CD4-positive, alpha-beta memory T cell (primary cell): ENCODE results near the gene ETS1. TPM values are rescaled to one million over a fixed set of nuclear protein-coding genes. Genes with fewer than 3 reads are reported as not detected.

Source experiments
- CTCF ChIA-PET: fragments of 350-600 bp; sonication (Branson Sonifier 250); formaldehyde crosslinking; loops from one replicate; lab custom pipeline; 2021; ENCODE audit warnings: inconsistent platforms; ENCODE audit not compliant: partially characterized antibody; lab: Charles Lee
- POLR2A ChIA-PET: fragments of 350-600 bp; sonication (Branson Sonifier 250); formaldehyde crosslinking; loops from one replicate; lab custom pipeline; 2021; ENCODE audit not compliant: partially characterized antibody; lab: Charles Lee
- DNase-seq, 5 donors: peaks; one replicate each; pipeline versions ENCODE4 v3.0.0 to v3.0.0-alpha.2; 2020 to 2022; ENCODE audit warnings: mixed read lengths in 1 of 5
- H3K27ac ChIP-seq: one replicate; pipeline ENCODE4 v1.7.0; 2013; ENCODE audit warnings: low read depth, low read length
- H3K27me3 ChIP-seq: 2 replicates; pipeline ENCODE4 v1.7.0; 2013; ENCODE audit warnings: mild to moderate bottlenecking, low read length, moderate library complexity; ENCODE audit not compliant: insufficient read depth
- H3K36me3 ChIP-seq: 2 replicates; pipeline ENCODE4 v1.7.0; 2013; ENCODE audit warnings: mild to moderate bottlenecking, low read length, moderate library complexity; ENCODE audit not compliant: insufficient read depth
- H3K4me1 ChIP-seq: 2 replicates; pipeline ENCODE4 v1.7.0; 2013; ENCODE audit warnings: mild to moderate bottlenecking, low read length, moderate library complexity; ENCODE audit not compliant: insufficient read depth
- H3K4me3 ChIP-seq, 2 donors: one replicate each; pipeline ENCODE4 v1.7.0; 2013; ENCODE audit warnings: low read length in 2 of 2, mild to moderate bottlenecking in 1 of 2
- H3K9me3 ChIP-seq, 2 donors: one replicate each; pipeline ENCODE4 v1.7.0; 2013; ENCODE audit warnings: low read length in 2 of 2, control low read depth in 1 of 2; ENCODE audit not compliant: control insufficient read depth in 1 of 2
- H3K27ac Mint-ChIP-seq, 7 donors: one replicate each; pipeline ENCODE4 v1.8.0; 2020 to 2021; ENCODE audit warnings: mixed read lengths in 7 of 7, mild to moderate bottlenecking in 6 of 7, inconsistent platforms in 3 of 7, moderate library complexity in 3 of 7
- H3K27me3 Mint-ChIP-seq, 2 donors: one replicate each; pipeline ENCODE4 v1.8.0; 2020 to 2021; ENCODE audit warnings: mixed read lengths in 2 of 2
- H3K36me3 Mint-ChIP-seq, 2 donors: one replicate each; pipeline ENCODE4 v1.8.0; 2020 to 2021; ENCODE audit warnings: mixed read lengths in 2 of 2, inconsistent platforms in 1 of 2, mild to moderate bottlenecking in 1 of 2
- H3K4me1 Mint-ChIP-seq, 4 donors: one replicate each; pipeline ENCODE4 v1.8.0; 2020 to 2021; ENCODE audit warnings: mixed read lengths in 4 of 4, mild to moderate bottlenecking in 1 of 4
- H3K4me3 Mint-ChIP-seq, 8 donors: one replicate each; pipeline ENCODE4 v1.8.0; 2020 to 2021; ENCODE audit warnings: mixed read lengths in 8 of 8, mild to moderate bottlenecking in 7 of 8, moderate library complexity in 6 of 8, inconsistent platforms in 3 of 8
- H3K9me3 Mint-ChIP-seq, 8 donors: one replicate each; pipeline ENCODE4 v1.8.0; 2020 to 2021; ENCODE audit warnings: mixed read lengths in 8 of 8, mild to moderate bottlenecking in 5 of 8, inconsistent platforms in 3 of 8, moderate library complexity in 1 of 8
- intact Hi-C: fragments of 100-400 bp; cut with micrococcal nuclease; formaldehyde crosslinking; loops from one replicate; pipeline ENCODE4 v1.15.1; 2023
- polyA plus RNA-seq, 2 donors: library from polyadenylated mRNA; unstranded; fragments of 300-500 nt; fragmentation: Illumina TruSeq; gene quantifications; one replicate each; pipeline ENCODE4 v1.2.3, GENCODE V29; 2021
- total RNA-seq, 2 experiments: library from RNA; stranded (reverse); gene quantifications; one replicate each; pipeline ENCODE4 v1.2.3, GENCODE V29; 2021

The ETS1 gene
- total and polyA plus RNA-seq, 4 experiments from 2014 or later, result 435 to 761 (median 593) TPM

DNA sequence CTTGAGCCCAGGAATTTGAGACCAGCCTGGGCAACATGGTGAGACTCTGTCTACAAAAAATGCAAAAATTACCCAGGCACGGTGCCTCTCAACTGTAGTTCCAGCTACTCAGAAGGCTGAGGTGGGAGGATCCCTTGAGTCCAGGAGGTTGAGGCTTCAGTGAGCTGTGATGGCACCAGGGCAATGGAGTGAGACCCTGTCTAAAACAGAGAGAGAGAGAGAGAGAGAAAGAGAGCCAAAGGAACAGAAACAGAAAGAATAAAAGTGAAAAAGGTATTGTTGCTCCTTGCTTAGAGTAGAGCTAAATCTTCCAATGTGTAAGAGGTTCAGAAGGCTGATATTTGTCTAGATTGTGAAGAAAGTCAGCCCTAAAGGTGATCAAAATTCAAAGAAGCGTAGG is 8.9 kb upstream of the ETS1 start:
- intact Hi-C loops, result loop anchor here (5.0 kb wide), 1 partner anchor 44 kb away; no protein-coding TSS in a partner anchor
- no peak overlapping the region for H3K27ac ChIP-seq
- Mint-ChIP-seq H3K4me3 (no peak overlapping the region), H3K4me1 (peaks cover 0 to 8% (median 4%) of the 10 kb centered on the region in 4 donors), H3K36me3 (no peaks in the 10 kb centered on the region), H3K9me3 (peaks cover 0 to 2% (median 0%) of the 10 kb centered on the region in 8 donors), H3K27ac (no peak overlapping the region), H3K27me3 (no peaks in the 10 kb centered on the region)
- POLR2A ChIA-PET, result interaction anchor here (0.6 to 0.7 kb wide), 2 partner anchors 9 to 314 kb away, joined by 4 to 5 read pairs; no protein-coding TSS in a partner anchor
- H3K27me3 ChIP-seq, result no peaks in the 10 kb centered on the region
- H3K9me3 ChIP-seq, result no peaks in the 10 kb centered on the region
- H3K4me1 ChIP-seq, result no peaks in the 10 kb centered on the region
- DNase-seq, result no peak
- CTCF ChIA-PET, result no interaction called here
- H3K4me3 ChIP-seq, result no peak overlapping the region
- no peaks in the 10 kb centered on the region for H3K36me3 ChIP-seq

GRCh38 chr11:128595775-128596174 is 8.4 kb upstream of the ETS1 start:
- no peak overlapping the region for H3K4me3 Mint-ChIP-seq
- CTCF ChIA-PET, result interaction anchor here (0.6 kb wide), 1 partner anchor 37 kb away, joined by 3 read pairs; no protein-coding TSS in a partner anchor
- H3K36me3 Mint-ChIP-seq, result no peaks in the 10 kb centered on the region
- intact Hi-C loops, result loop anchor here (5.0 kb wide), 1 partner anchor 43 kb away; no protein-coding TSS in a partner anchor
- Histone ChIP-seq H3K36me3 (no peaks in the 10 kb centered on the region), H3K4me3 (no peak overlapping the region), H3K27me3 (no peaks in the 10 kb centered on the region), H3K9me3 (no peaks in the 10 kb centered on the region), H3K27ac (no peak overlapping the region), H3K4me1 (no peaks in the 10 kb centered on the region)
- H3K27me3 Mint-ChIP-seq, result no peaks in the 10 kb centered on the region
- H3K4me1 Mint-ChIP-seq, result peaks cover 0 to 8% (median 4%) of the 10 kb centered on the region in 4 donors
- POLR2A ChIA-PET, result interaction anchor here (0.7 kb wide), 1 partner anchor 9 kb away, joined by 5 read pairs; no protein-coding TSS in a partner anchor
- no peak for DNase-seq
- H3K9me3 Mint-ChIP-seq, result peaks cover 0 to 2% (median 0%) of the 10 kb centered on the region in 8 donors
- no peak overlapping the region for H3K27ac Mint-ChIP-seq

DNA sequence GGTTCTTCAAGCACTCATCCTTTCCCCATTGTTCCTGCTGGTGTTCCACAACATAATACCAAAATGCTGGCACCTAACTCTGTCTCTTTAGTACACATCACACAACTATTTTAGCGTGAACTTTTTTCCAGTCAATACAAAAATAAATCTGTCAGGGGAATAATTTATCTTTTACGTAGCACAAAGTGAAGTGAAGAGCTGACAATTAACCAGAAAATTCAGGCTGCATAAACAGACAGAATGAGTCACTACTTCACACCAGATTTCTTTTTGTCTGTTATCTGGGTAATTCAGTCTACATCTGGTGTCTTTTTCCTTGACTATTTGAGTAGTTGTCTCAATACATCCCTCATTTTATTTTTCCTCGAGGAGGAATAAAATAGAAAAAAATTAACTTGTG is 7.9 kb upstream of the ETS1 start:
- H3K36me3 ChIP-seq, result no peaks in the 10 kb centered on the region
- CTCF ChIA-PET, result interaction anchor here (0.6 kb wide), 1 partner anchor 37 kb away, joined by 3 read pairs; no protein-coding TSS in a partner anchor

DNA sequence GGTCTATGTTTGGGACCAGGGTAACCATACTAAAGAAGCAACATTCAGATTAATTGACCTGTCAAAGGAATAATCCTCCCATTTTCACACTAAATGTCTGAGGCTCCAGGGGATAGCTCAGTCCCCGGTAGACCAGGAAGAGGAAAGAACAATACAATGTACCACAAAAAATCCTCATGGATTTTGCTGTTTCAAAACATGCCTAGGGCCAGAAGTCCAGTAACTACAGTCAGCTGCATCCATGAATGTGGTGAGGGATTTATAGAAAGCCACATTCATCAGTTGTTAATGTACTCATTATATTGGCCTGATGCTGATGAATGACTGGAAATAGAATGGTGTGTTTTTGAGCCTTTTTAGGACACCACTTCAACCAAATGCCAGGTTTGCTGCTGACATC is 6.9 kb upstream of the ETS1 start:
- intact Hi-C loops, result no loop called here
- peaks cover 0 to 2% (median 0%) of the 10 kb centered on the region in 8 donors for H3K9me3 Mint-ChIP-seq
- CTCF ChIA-PET, result no interaction called here

More for the DNA sequence above, 7.9 kb upstream of the ETS1 start:
- H3K27me3 ChIP-seq, result no peaks in the 10 kb centered on the region
- no peak for DNase-seq
- peaks cover 0 to 2% (median 0%) of the 10 kb centered on the region in 8 donors for H3K9me3 Mint-ChIP-seq
- H3K4me3 ChIP-seq, result no peak overlapping the region
- no peak overlapping the region for H3K4me3 Mint-ChIP-seq
- H3K9me3 ChIP-seq, result no peaks in the 10 kb centered on the region
- no peaks in the 10 kb centered on the region for H3K36me3 Mint-ChIP-seq
- no peaks in the 10 kb centered on the region for H3K27me3 Mint-ChIP-seq
- no peak overlapping the region for H3K27ac ChIP-seq
- intact Hi-C loops, result loop anchor here (5.0 kb wide), 1 partner anchor 43 kb away; no protein-coding TSS in a partner anchor
- POLR2A ChIA-PET, result no interaction called here
- H3K27ac Mint-ChIP-seq, result no peak overlapping the region
- H3K4me1 Mint-ChIP-seq, result peaks cover 0 to 8% (median 4%) of the 10 kb centered on the region in 4 donors
- H3K4me1 ChIP-seq, result no peaks in the 10 kb centered on the region

GRCh38 chr11:128593281-128593680 is 5.9 kb upstream of the ETS1 start:
- Histone ChIP-seq H3K4me1 (no peaks in the 10 kb centered on the region), H3K27ac (no peak overlapping the region), H3K36me3 (no peaks in the 10 kb centered on the region), H3K9me3 (no peaks in the 10 kb centered on the region), H3K27me3 (no peaks in the 10 kb centered on the region), H3K4me3 (no peak overlapping the region)
- Mint-ChIP-seq H3K4me3 (no peak overlapping the region), H3K27ac (no peak overlapping the region), H3K9me3 (peaks cover 0 to 2% (median 0%) of the 10 kb centered on the region in 8 donors), H3K27me3 (no peaks in the 10 kb centered on the region), H3K4me1 (peaks cover 0 to 2% (median 1%) of the 10 kb centered on the region in 4 donors), H3K36me3 (no peaks in the 10 kb centered on the region)
- POLR2A ChIA-PET, result interaction anchor here (1.4 kb wide), 1 partner anchor 73 kb away, joined by 3 read pairs; no protein-coding TSS in a partner anchor
- CTCF ChIA-PET, result no interaction called here
- intact Hi-C loops, result no loop called here
- DNase-seq, result no peak

More for the DNA sequence above, 6.9 kb upstream of the ETS1 start:
- H3K27ac Mint-ChIP-seq, result no peak overlapping the region
- H3K27me3 Mint-ChIP-seq, result no peaks in the 10 kb centered on the region
- DNase-seq, result no peak
- H3K4me3 ChIP-seq, result no peak overlapping the region
- H3K36me3 ChIP-seq, result no peaks in the 10 kb centered on the region
- H3K4me3 Mint-ChIP-seq, result no peak overlapping the region
- no peaks in the 10 kb centered on the region for H3K27me3 ChIP-seq
- H3K27ac ChIP-seq, result no peak overlapping the region
- H3K4me1 Mint-ChIP-seq, result peaks cover 0 to 8% (median 4%) of the 10 kb centered on the region in 4 donors
- H3K36me3 Mint-ChIP-seq, result no peaks in the 10 kb centered on the region
- H3K4me1 ChIP-seq, result no peaks in the 10 kb centered on the region
- POLR2A ChIA-PET, result interaction anchor here (1.4 kb wide), 1 partner anchor 74 kb away, joined by 3 read pairs; no protein-coding TSS in a partner anchor
- no peaks in the 10 kb centered on the region for H3K9me3 ChIP-seq

GRCh38 chr11:128592454-128592853 is 5.1 kb upstream of the ETS1 start:
- intact Hi-C loops, result no loop called here
- H3K27ac ChIP-seq, result no peak overlapping the region
- Mint-ChIP-seq H3K27me3 (no peaks in the 10 kb centered on the region), H3K36me3 (no peaks in the 10 kb centered on the region), H3K4me1 (peaks cover 0 to 1% (median 0%) of the 10 kb centered on the region in 4 donors), H3K9me3 (peaks cover 0 to 2% (median 0%) of the 10 kb centered on the region in 8 donors), H3K4me3 (no peak overlapping the region), H3K27ac (peak overlapping the region in 1 of 7 donors; percentile 54)
- H3K36me3 ChIP-seq, result no peaks in the 10 kb centered on the region
- no peak overlapping the region for H3K4me3 ChIP-seq
- H3K27me3 ChIP-seq, result no peaks in the 10 kb centered on the region
- ChIA-PET CTCF (no interaction called here), POLR2A (interaction anchor here (0.9 kb wide), 1 partner anchor 12 kb away, joined by 3 read pairs; no protein-coding TSS in a partner anchor)
- H3K4me1 ChIP-seq, result no peaks in the 10 kb centered on the region
- no peaks in the 10 kb centered on the region for H3K9me3 ChIP-seq
- no peak for DNase-seq

GRCh38 chr11:128590587-128590986 is 3.2 kb upstream of the ETS1 start:
- Mint-ChIP-seq H3K4me1 (peaks cover 0 to 7% (median 0%) of the 10 kb centered on the region in 4 donors), H3K27me3 (peaks cover 0 to 3% of the 10 kb centered on the region in 2 donors), H3K36me3 (no peaks in the 10 kb centered on the region), H3K27ac (no peak overlapping the region), H3K9me3 (peaks cover 0 to 2% (median 0%) of the 10 kb centered on the region in 8 donors), H3K4me3 (no peak overlapping the region)
- H3K36me3 ChIP-seq, result no peaks in the 10 kb centered on the region
- no peak overlapping the region for H3K27ac ChIP-seq
- CTCF ChIA-PET, result interaction anchor here (1.5 kb wide), 1 partner anchor 9 kb away, joined by 3 read pairs; no protein-coding TSS in a partner anchor
- H3K4me1 ChIP-seq, result no peaks in the 10 kb centered on the region
- intact Hi-C loops, result no loop called here
- H3K4me3 ChIP-seq, result no peak overlapping the region
- no peaks in the 10 kb centered on the region for H3K27me3 ChIP-seq
- no peaks in the 10 kb centered on the region for H3K9me3 ChIP-seq
- no peak for DNase-seq
- POLR2A ChIA-PET, result no interaction called here
